ENCODE measurements around the gene HLA-DRB5. TPM values are rescaled to one million over a fixed set of nuclear protein-coding genes. Genes with fewer than 3 reads are reported as not detected.
"Not testable (repeated sequence)": the region's sequence is repeated elsewhere in the genome, so short reads cannot be mapped to it uniquely, and the experiment has no call there.

HLA-DRB5 gene
- 1 to 10 TPM; 4.1 to 4.7 TPM for total RNA-seq

GRCh38 chr6:32529697-32530430, at the start of gene HLA-DRB5:
HLA-DRB5 (minus strand) TSS chr6:32530287; CDS start chr6:32530224, 63 bp downstream.
- ChIA-PET POLR2A (no interaction called here), CTCF (interaction anchor here (1.2 kb wide), 1 partner anchor 60 kb away, joined by 3 read pairs; the partner anchor contains the start of gene HLA-DRB1)
- DNase-seq = peak; percentile 11
- H3K4me1 Mint-ChIP-seq = peaks cover 3% of the 10 kb centered on the region
- no peaks in the 10 kb centered on the region for H3K36me3 Mint-ChIP-seq (ENCODE audit: low read depth)
- intact Hi-C loops (cut with DNase I, micrococcal nuclease) = loop anchor here in 1 of 2 experiments (10.0 kb wide), 1 partner anchor 55 kb away; the partner anchor contains the start of gene HLA-DRB1
- H3K9me3 Mint-ChIP-seq (ENCODE audit: low read depth) = no peaks in the 10 kb centered on the region
- H3K27me3 Mint-ChIP-seq = peaks cover 2% of the 10 kb centered on the region
- H3K27ac Mint-ChIP-seq = no peak within 1 kb of the TSS
- H3K4me3 Mint-ChIP-seq = no peak within 1 kb of the TSS
- ATAC-seq = peak; percentile 49

GRCh38 chr6:32578962-32579361, 48.9 kb upstream of the HLA-DRB5 start:
- H3K36me3 Mint-ChIP-seq (ENCODE audit: low read depth) = peaks cover 3% of the 10 kb centered on the region
- intact Hi-C loops (cut with DNase I, micrococcal nuclease) = no loop called here
- no peak overlapping the region for H3K27ac Mint-ChIP-seq
- CTCF ChIA-PET = no interaction called here
- DNase-seq (no peak), ATAC-seq (no peak)
- no peak overlapping the region for H3K4me3 Mint-ChIP-seq
- no peaks in the 10 kb centered on the region for H3K27me3 Mint-ChIP-seq
- POLR2A ChIA-PET = no interaction called here
- no peaks in the 10 kb centered on the region for H3K9me3 Mint-ChIP-seq (ENCODE audit: low read depth)
- H3K4me1 Mint-ChIP-seq = peaks cover 12% of the 10 kb centered on the region

- intact Hi-C loops (cut with DNase I, micrococcal nuclease); H3K9me3 Mint-ChIP-seq (ENCODE audit: low read depth); CTCF ChIA-PET; H3K4me1 Mint-ChIP-seq; POLR2A ChIA-PET; H3K4me3 Mint-ChIP-seq; H3K36me3 Mint-ChIP-seq (ENCODE audit: low read depth); H3K27ac Mint-ChIP-seq; ATAC-seq; H3K27me3 Mint-ChIP-seq; DNase-seq: not testable (repeated sequence)
Observed at GRCh38 chr6:32577493-32577892, 47.4 kb upstream of the HLA-DRB5 start.

- CTCF ChIA-PET = no interaction called here
- H3K4me3 Mint-ChIP-seq = no peak overlapping the region
Observed at GRCh38 chr6:32576250-32576649, 46.2 kb upstream of the HLA-DRB5 start.

GRCh38 chr6:32570363-32570905, 40.3 kb upstream of the HLA-DRB5 start:
- Mint-ChIP-seq H3K27ac (no peak overlapping the region), H3K9me3 (ENCODE audit: low read depth) (no peaks in the 10 kb centered on the region), H3K36me3 (ENCODE audit: low read depth) (no peaks in the 10 kb centered on the region), H3K4me3 (no peak overlapping the region), H3K4me1 (peaks cover 7% of the 10 kb centered on the region), H3K27me3 (no peaks in the 10 kb centered on the region)
- ATAC-seq (no peak), DNase-seq (no peak)
- POLR2A ChIA-PET = no interaction called here
- CTCF ChIA-PET = interaction anchor here (0.6 kb wide), 1 partner anchor 163 kb away, joined by 3 read pairs; no protein-coding TSS in a partner anchor
- intact Hi-C loops (cut with DNase I, micrococcal nuclease) = loop anchor here in 1 of 2 experiments (1.0 kb wide), 1 partner anchor 88 kb away; no protein-coding TSS in a partner anchor

More at GRCh38 chr6:32576250-32576649, 46.2 kb upstream of the HLA-DRB5 start:
- no peaks in the 10 kb centered on the region for H3K9me3 Mint-ChIP-seq (ENCODE audit: low read depth)
- intact Hi-C loops (cut with DNase I, micrococcal nuclease) = no loop called here
- no peak for ATAC-seq
- H3K4me1 Mint-ChIP-seq = peaks cover 6% of the 10 kb centered on the region
- POLR2A ChIA-PET = no interaction called here
- peaks cover 3% of the 10 kb centered on the region for H3K36me3 Mint-ChIP-seq (ENCODE audit: low read depth)
- H3K27ac Mint-ChIP-seq = no peak overlapping the region
- no peak for DNase-seq
- no peaks in the 10 kb centered on the region for H3K27me3 Mint-ChIP-seq

- ATAC-seq = no peak
- Mint-ChIP-seq H3K27me3 (no peaks in the 10 kb centered on the region), H3K27ac (no peak overlapping the region), H3K4me1 (peaks cover 7% of the 10 kb centered on the region), H3K9me3 (ENCODE audit: low read depth) (no peaks in the 10 kb centered on the region), H3K4me3 (no peak overlapping the region), H3K36me3 (ENCODE audit: low read depth) (no peaks in the 10 kb centered on the region)
- ChIA-PET POLR2A (no interaction called here), CTCF (no interaction called here)
- intact Hi-C loops (cut with DNase I, micrococcal nuclease) = no loop called here
- DNase-seq = no peak
Observed at GRCh38 chr6:32568561-32568960, 38.5 kb upstream of the HLA-DRB5 start.

GRCh38 chr6:32566957-32567356, 36.9 kb upstream of the HLA-DRB5 start:
- intact Hi-C loops (cut with DNase I, micrococcal nuclease) = no loop called here
- no peak overlapping the region for H3K27ac Mint-ChIP-seq
- peaks cover 2% of the 10 kb centered on the region for H3K27me3 Mint-ChIP-seq
- no peaks in the 10 kb centered on the region for H3K9me3 Mint-ChIP-seq (ENCODE audit: low read depth)
- no peaks in the 10 kb centered on the region for H3K36me3 Mint-ChIP-seq (ENCODE audit: low read depth)
- DNase-seq (no peak), ATAC-seq (no peak)
- H3K4me3 Mint-ChIP-seq = no peak overlapping the region
- H3K4me1 Mint-ChIP-seq = peaks cover 7% of the 10 kb centered on the region
- ChIA-PET POLR2A (no interaction called here), CTCF (no interaction called here)

- no peak for DNase-seq
- H3K4me1 Mint-ChIP-seq = peaks cover 7% of the 10 kb centered on the region
- peaks cover 3% of the 10 kb centered on the region for H3K27me3 Mint-ChIP-seq
- no peaks in the 10 kb centered on the region for H3K9me3 Mint-ChIP-seq (ENCODE audit: low read depth)
- H3K27ac Mint-ChIP-seq = no peak overlapping the region
- POLR2A ChIA-PET = no interaction called here
- CTCF ChIA-PET = no interaction called here
- intact Hi-C loops (cut with DNase I, micrococcal nuclease) = no loop called here
- H3K36me3 Mint-ChIP-seq (ENCODE audit: low read depth) = no peaks in the 10 kb centered on the region
- H3K4me3 Mint-ChIP-seq = no peak overlapping the region
- ATAC-seq = no peak
Observed at GRCh38 chr6:32565511-32565910, 35.4 kb upstream of the HLA-DRB5 start.

GRCh38 chr6:32562940-32563339, 32.9 kb upstream of the HLA-DRB5 start:
- POLR2A ChIA-PET = no interaction called here
- no peaks in the 10 kb centered on the region for H3K4me1 Mint-ChIP-seq
- no peak overlapping the region for H3K27ac Mint-ChIP-seq
- no peak overlapping the region for H3K4me3 Mint-ChIP-seq
- H3K36me3 Mint-ChIP-seq (ENCODE audit: low read depth) = no peaks in the 10 kb centered on the region
- no peak for ATAC-seq
- CTCF ChIA-PET = interaction anchor here (1.0 kb wide), 1 partner anchor 60 kb away, joined by 3 read pairs; no protein-coding TSS in a partner anchor
- peaks cover 6% of the 10 kb centered on the region for H3K27me3 Mint-ChIP-seq
- no peak for DNase-seq
- intact Hi-C loops (cut with DNase I, micrococcal nuclease) = no loop called here
- no peaks in the 10 kb centered on the region for H3K9me3 Mint-ChIP-seq (ENCODE audit: low read depth)

GRCh38 chr6:32559747-32560146, 29.7 kb upstream of the HLA-DRB5 start:
- CTCF ChIA-PET = interaction anchor here (0.6 kb wide), 1 partner anchor 183 kb away, joined by 3 read pairs; no protein-coding TSS in a partner anchor
- H3K4me3 Mint-ChIP-seq = no peak overlapping the region
- POLR2A ChIA-PET = no interaction called here
- peaks cover 10% of the 10 kb centered on the region for H3K27me3 Mint-ChIP-seq
- no peak for DNase-seq
- H3K27ac Mint-ChIP-seq = no peak overlapping the region
- H3K36me3 Mint-ChIP-seq (ENCODE audit: low read depth) = no peaks in the 10 kb centered on the region
- no peak for ATAC-seq
- intact Hi-C loops (cut with DNase I, micrococcal nuclease) = loop anchor here in 1 of 2 experiments (2.0 kb wide), 1 partner anchor 37 kb away; no protein-coding TSS in a partner anchor
- H3K4me1 Mint-ChIP-seq = no peaks in the 10 kb centered on the region
- H3K9me3 Mint-ChIP-seq (ENCODE audit: low read depth) = no peaks in the 10 kb centered on the region

GRCh38 chr6:32558426-32559057, 28.5 kb upstream of the HLA-DRB5 start:
- intact Hi-C loops (cut with DNase I, micrococcal nuclease) = loop anchor here in 1 of 2 experiments (2.0 kb wide), 1 partner anchor 36 kb away; no protein-coding TSS in a partner anchor
- no peaks in the 10 kb centered on the region for H3K9me3 Mint-ChIP-seq (ENCODE audit: low read depth)
- POLR2A ChIA-PET = interaction anchor here (0.6 kb wide), 1 partner anchor 36 kb away, joined by 4 read pairs; no protein-coding TSS in a partner anchor

More at GRCh38 chr6:32558426-32559057, 28.5 kb upstream of the HLA-DRB5 start:
- Mint-ChIP-seq H3K27me3 (peaks cover 10% of the 10 kb centered on the region), H3K4me3 (no peak overlapping the region), H3K36me3 (ENCODE audit: low read depth) (no peaks in the 10 kb centered on the region), H3K27ac (no peak overlapping the region), H3K4me1 (no peaks in the 10 kb centered on the region)
- DNase-seq = peak; percentile 6
- no peak for ATAC-seq
- CTCF ChIA-PET = no interaction called here
